Glomerular endothelial cell (primary cell): ENCODE results near the gene POU4F1. TPM values are rescaled to one million over a fixed set of nuclear protein-coding genes. Genes with fewer than 3 reads are reported as not detected.
"Not testable (repeated sequence)": the region's sequence is repeated elsewhere in the genome, so short reads cannot be mapped to it uniquely, and the experiment has no call there.

Experiments used
- DNase-seq: peaks from one replicate; pipeline ENCODE4 v3.0.0-alpha.2; 2011; ENCODE audit warnings: low read depth, low spot score; ENCODE audit errors: extremely low read depth
- total RNA-seq: library from RNA; depleted of rRNA; stranded (reverse); fragments of >200 nt; gene quantifications from 2 replicates; pipeline ENCODE4 v1.2.3, GENCODE V29; 2015

The POU4F1 gene
- 0.12 TPM in 1 of 2 replicates, not detected in the other for total RNA-seq

- no peak for DNase-seq
Observed at GRCh38 chr13:78603240-78603957, at the start of gene POU4F1. Gene POU4F1 (minus strand): TSS chr13:78603552. CDS start chr13:78603326, 226 bp downstream.

- no peak for DNase-seq
Observed at GRCh38 chr13:78652651-78653050, 49.3 kb upstream of the POU4F1 start.

GRCh38 chr13:78650717-78651083, 47.3 kb upstream of the POU4F1 start:
- no peak for DNase-seq

- DNase-seq, result no peak
Observed at GRCh38 chr13:78649997-78650716, 46.8 kb upstream of the POU4F1 start.

GRCh38 chr13:78647109-78647678, 43.8 kb upstream of the POU4F1 start:
- DNase-seq, result not testable (repeated sequence)

- no peak for DNase-seq
Observed at GRCh38 chr13:78638216-78638615, 34.9 kb upstream of the POU4F1 start.

- DNase-seq, result no peak
Observed at GRCh38 chr13:78636495-78636894, 33.1 kb upstream of the POU4F1 start.

GRCh38 chr13:78632996-78633395, 29.6 kb upstream of the POU4F1 start:
- DNase-seq, result no peak

- DNase-seq, result no peak
Observed at GRCh38 chr13:78631077-78631476, 27.7 kb upstream of the POU4F1 start.

GRCh38 chr13:78630511-78630910, 27.2 kb upstream of the POU4F1 start:
- DNase-seq, result no peak

- DNase-seq, result no peak
Observed at GRCh38 chr13:78625384-78625783, 22.0 kb upstream of the POU4F1 start.

- no peak for DNase-seq
Observed at GRCh38 chr13:78623132-78623531, 19.8 kb upstream of the POU4F1 start.

- DNase-seq, result no peak
Observed at GRCh38 chr13:78620936-78621470, 17.7 kb upstream of the POU4F1 start.

GRCh38 chr13:78618411-78618810, 15.1 kb upstream of the POU4F1 start:
- no peak for DNase-seq

- no peak for DNase-seq
Observed at GRCh38 chr13:78611040-78611439, 7.7 kb upstream of the POU4F1 start.

GRCh38 chr13:78610381-78610883, 7.1 kb upstream of the POU4F1 start:
- no peak for DNase-seq

- DNase-seq, result no peak
Observed at GRCh38 chr13:78609464-78610205, 6.3 kb upstream of the POU4F1 start.

- DNase-seq, result no peak
Observed at GRCh38 chr13:78608688-78609463, 5.5 kb upstream of the POU4F1 start.

- DNase-seq, result no peak
Observed at GRCh38 chr13:78608252-78608687, 4.9 kb upstream of the POU4F1 start.
